HepG2 (cell line): ENCODE results near the gene ELFN1. TPM values are rescaled to one million over a fixed set of nuclear protein-coding genes. Genes with fewer than 3 reads are reported as not detected.

Experiments used
- CC2D1A ChIP-seq: sonication (generic); formaldehyde crosslinking; IDR thresholded peaks from 2 replicates; pipeline ENCODE4 v1.8.1; 2023; ENCODE audit warnings: mild to moderate bottlenecking, missing genetic modification reagents
- FOXP1 ChIP-seq, 2 experiments: fragments of 450-650 bp in 1 of 2; IDR thresholded peaks; 2 replicates each; pipeline ENCODE4 v1.6.1; 2017 to 2018; ENCODE audit warnings: antibody characterized with exemption in 1 of 2
- HNRNPLL ChIP-seq: fragments of 200-400 bp; formaldehyde crosslinking; IDR thresholded peaks from 2 replicates; pipeline ENCODE4 v1.6.1; 2017; ENCODE audit warnings: mild to moderate bottlenecking, low read depth, low read length; ENCODE audit not compliant: poor library complexity, severe bottlenecking
- MATR3 ChIP-seq: sonication (generic); formaldehyde crosslinking; IDR thresholded peaks from 2 replicates; pipeline ENCODE4 v1.4.0; 2020; ENCODE audit warnings: missing genetic modification reagents
- MBD4 ChIP-seq: IDR thresholded peaks from 2 replicates; pipeline ENCODE4 v1.6.1; 2012; ENCODE audit warnings: low read length, inconsistent platforms, borderline replicate concordance
- NAIF1 ChIP-seq: sonication (generic); formaldehyde crosslinking; IDR thresholded peaks from 2 replicates; pipeline ENCODE4 v1.5.0; 2020; ENCODE audit warnings: mild to moderate bottlenecking, missing genetic modification reagents, borderline replicate concordance
- NFE2L2 ChIP-seq: fragments of 150-350 bp; IDR thresholded peaks from 2 replicates; pipeline ENCODE4 v1.6.1; 2014; ENCODE audit warnings: low read length
- PCBP2 ChIP-seq: fragments of 200-400 bp; formaldehyde crosslinking; optimal IDR thresholded peaks from 2 replicates; pipeline ENCODE3; 2018; ENCODE audit warnings: low read length, low read depth; ENCODE audit not compliant: poor library complexity, severe bottlenecking
- SALL2 ChIP-seq: sonication (generic); formaldehyde crosslinking; IDR thresholded peaks from 2 replicates; pipeline ENCODE4 v1.8.1; 2023; ENCODE audit warnings: mild to moderate bottlenecking, missing genetic modification reagents, inconsistent platforms
- TOE1 ChIP-seq: sonication (generic); formaldehyde crosslinking; IDR thresholded peaks from 2 replicates; pipeline ENCODE4 v1.4.0; 2020; ENCODE audit warnings: mild to moderate bottlenecking, missing genetic modification reagents
- ZNF317 ChIP-seq: sonication (generic); formaldehyde crosslinking; IDR thresholded peaks from 2 replicates; pipeline ENCODE4 v1.5.0; 2020; ENCODE audit warnings: mild to moderate bottlenecking, missing genetic modification reagents
- polyA plus RNA-seq, 8 experiments: library from polyadenylated mRNA; depleted of rRNA in 3 of 8; stranded (reverse) in 7 of 8; unstranded in 1 of 8; fragments of >200 nt; fragmentation: Illumina TruSeq in 4 of 8; extraction: Trizol in 4 of 8; gene quantifications; 2 replicates each; pipeline versions ENCODE4 v1.2.1 to v1.2.3, GENCODE V29; 2011 to 2016; ENCODE audit warnings: low read depth in 4 of 8, missing spikeins in 1 of 8, mixed read lengths in 1 of 8; ENCODE audit not compliant: insufficient read depth in 1 of 8
- total RNA-seq, 5 experiments: library from RNA; depleted of rRNA; stranded (reverse); fragments of >200 nt; fragmentation: Illumina TruSeq; extraction: Trizol; gene quantifications; 2 replicates each; pipeline ENCODE4 v1.2.3, GENCODE V29; 2016; ENCODE audit warnings: low read depth in 1 of 5
- TF ChIP-seq, protein P1 (sequence below), 2 experiments: sonication (generic) in 1 of 2; formaldehyde crosslinking in 1 of 2; IDR thresholded peaks; 2 replicates each; pipeline versions ENCODE4 v1.4.0 to v1.6.1; 2016 to 2020; ENCODE audit warnings: borderline replicate concordance in 1 of 2, low read depth in 1 of 2, mild to moderate bottlenecking in 1 of 2, missing genetic modification reagents in 1 of 2
- TF ChIP-seq, protein P2 (sequence below): sonication (generic); formaldehyde crosslinking; IDR thresholded peaks from 2 replicates; pipeline ENCODE4 v1.4.0; 2020; ENCODE audit warnings: missing genetic modification reagents, low read depth, mild to moderate bottlenecking, borderline replicate concordance
- TF ChIP-seq, protein P3 (sequence below): sonication (generic); formaldehyde crosslinking; IDR thresholded peaks from 2 replicates; pipeline ENCODE4 v1.8.0; 2022; ENCODE audit warnings: low read depth, missing genetic modification reagents
- TF ChIP-seq, protein P4 (sequence below): sonication (generic); formaldehyde crosslinking; IDR thresholded peaks from 2 replicates; pipeline ENCODE4 v1.4.0; 2020; ENCODE audit warnings: missing genetic modification reagents, borderline replicate concordance

ELFN1 gene
- total and polyA plus RNA-seq, 2 of the 13 experiments (the other 11 are each of a cell fraction or from before 2014, with no cell fraction given): 0.13 to 0.18 TPM

DNA sequence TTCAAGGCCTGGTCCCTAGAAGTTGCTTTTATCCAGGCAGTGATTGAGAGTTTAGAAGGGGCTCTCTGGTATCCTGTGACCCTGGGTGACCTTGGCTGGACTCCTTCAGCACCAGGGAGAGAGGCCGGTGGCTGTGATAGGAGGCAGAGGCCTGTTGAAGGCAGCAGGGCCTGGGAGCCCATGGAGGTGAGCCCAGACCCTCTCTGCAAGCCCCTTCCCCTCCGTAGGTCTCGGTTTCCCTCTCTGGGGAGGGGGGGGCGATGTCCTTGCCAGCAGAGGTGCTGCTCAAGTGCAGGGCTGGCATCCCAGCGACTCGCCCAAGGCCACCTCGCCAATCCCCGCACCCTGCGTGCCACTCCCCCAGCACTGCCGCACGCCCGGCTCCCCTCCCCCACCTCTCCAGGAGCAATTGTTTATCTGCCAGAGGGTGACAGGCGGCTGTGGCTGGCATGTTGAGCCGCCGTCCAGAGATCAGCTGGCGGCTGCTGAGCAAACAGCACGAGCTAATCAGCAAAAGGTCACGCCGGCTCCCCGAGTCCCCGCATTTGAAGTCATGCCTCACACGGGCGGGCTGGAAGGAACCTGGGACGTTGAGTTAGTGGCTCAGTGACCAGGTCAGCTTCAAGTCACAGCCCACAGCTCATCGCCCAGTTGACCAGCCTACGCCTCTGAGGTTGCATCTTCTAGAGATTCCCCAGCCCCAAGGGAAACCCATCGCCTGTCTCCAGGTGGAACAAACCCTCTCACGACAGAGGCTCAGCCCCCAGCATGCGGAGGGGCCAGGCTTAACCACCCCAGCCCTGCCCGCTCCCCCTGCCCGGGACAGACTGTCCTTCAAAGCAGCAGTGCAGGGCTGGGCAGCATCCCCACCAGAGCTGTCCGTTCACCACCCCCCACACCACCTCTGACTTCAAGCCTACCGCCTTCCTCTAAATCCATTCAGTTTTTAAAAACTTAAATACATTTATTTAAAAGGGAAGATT is 43.7 kb downstream of the ELFN1 start (continued):
- TF ChIP-seq MATR3 (no peak), NAIF1 (CRISPR knock-in tag) (peak; percentile 72; the same call in 1 of the 2 replicates), ZNF317 (CRISPR knock-in tag) (peak; percentile 90), NFE2L2 (no peak), FOXP1 (IDR thresholded peaks at IDR 0.05) (peak; percentile 74), FOXP1 (CRISPR knock-in tag; IDR thresholded peaks at IDR 0.05) (peak; percentile 96), TOE1 (CRISPR knock-in tag) (0 out of 2 replicates have a peak, but pooled peaks have one; percentile 13), PCBP2 (no peak), MBD4 (no peak), CC2D1A (no peak), SALL2 (CRISPR knock-in tag) (peak; percentile 97), HNRNPLL (peak; percentile 56)
- TF ChIP-seq, protein P1, sequence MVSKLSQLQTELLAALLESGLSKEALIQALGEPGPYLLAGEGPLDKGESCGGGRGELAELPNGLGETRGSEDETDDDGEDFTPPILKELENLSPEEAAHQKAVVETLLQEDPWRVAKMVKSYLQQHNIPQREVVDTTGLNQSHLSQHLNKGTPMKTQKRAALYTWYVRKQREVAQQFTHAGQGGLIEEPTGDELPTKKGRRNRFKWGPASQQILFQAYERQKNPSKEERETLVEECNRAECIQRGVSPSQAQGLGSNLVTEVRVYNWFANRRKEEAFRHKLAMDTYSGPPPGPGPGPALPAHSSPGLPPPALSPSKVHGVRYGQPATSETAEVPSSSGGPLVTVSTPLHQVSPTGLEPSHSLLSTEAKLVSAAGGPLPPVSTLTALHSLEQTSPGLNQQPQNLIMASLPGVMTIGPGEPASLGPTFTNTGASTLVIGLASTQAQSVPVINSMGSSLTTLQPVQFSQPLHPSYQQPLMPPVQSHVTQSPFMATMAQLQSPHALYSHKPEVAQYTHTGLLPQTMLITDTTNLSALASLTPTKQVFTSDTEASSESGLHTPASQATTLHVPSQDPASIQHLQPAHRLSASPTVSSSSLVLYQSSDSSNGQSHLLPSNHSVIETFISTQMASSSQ (IDR thresholded peaks at IDR 0.05; ENCODE audit: low read depth): peak; percentile 61
- TF ChIP-seq, protein P1 (CRISPR knock-in tag; IDR thresholded peaks at IDR 0.05; ENCODE audit: borderline replicate concordance): peak; percentile 89
- TF ChIP-seq, protein P2, sequence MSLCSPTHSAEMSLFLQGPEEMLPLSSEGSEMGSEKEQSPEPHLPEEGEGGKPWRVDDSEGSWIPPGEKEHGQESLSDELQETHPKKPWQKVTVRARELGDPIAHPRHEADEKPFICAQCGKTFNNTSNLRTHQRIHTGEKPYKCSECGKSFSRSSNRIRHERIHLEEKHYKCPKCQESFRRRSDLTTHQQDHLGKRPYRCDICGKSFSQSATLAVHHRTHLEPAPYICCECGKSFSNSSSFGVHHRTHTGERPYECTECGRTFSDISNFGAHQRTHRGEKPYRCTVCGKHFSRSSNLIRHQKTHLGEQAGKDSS: peak; percentile 92; the same call in 1 of the 2 replicates
- TF ChIP-seq, protein P3, sequence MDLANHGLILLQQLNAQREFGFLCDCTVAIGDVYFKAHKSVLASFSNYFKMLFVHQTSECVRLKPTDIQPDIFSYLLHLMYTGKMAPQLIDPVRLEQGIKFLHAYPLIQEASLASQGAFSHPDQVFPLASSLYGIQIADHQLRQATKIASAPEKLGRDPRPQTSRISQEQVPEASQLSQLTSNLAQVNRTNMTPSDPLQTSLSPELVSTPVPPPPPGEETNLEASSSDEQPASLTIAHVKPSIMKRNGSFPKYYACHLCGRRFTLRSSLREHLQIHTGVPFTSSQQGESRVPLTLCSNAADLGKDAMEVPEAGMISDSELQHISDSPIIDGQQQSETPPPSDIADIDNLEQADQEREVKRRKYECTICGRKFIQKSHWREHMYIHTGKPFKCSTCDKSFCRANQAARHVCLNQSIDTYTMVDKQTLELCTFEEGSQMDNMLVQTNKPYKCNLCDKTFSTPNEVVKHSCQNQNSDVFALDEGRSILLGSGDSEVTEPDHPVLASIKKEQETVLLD (CRISPR knock-in tag): peak; percentile 47; the same call in 1 of the 2 replicates
- TF ChIP-seq, protein P4, sequence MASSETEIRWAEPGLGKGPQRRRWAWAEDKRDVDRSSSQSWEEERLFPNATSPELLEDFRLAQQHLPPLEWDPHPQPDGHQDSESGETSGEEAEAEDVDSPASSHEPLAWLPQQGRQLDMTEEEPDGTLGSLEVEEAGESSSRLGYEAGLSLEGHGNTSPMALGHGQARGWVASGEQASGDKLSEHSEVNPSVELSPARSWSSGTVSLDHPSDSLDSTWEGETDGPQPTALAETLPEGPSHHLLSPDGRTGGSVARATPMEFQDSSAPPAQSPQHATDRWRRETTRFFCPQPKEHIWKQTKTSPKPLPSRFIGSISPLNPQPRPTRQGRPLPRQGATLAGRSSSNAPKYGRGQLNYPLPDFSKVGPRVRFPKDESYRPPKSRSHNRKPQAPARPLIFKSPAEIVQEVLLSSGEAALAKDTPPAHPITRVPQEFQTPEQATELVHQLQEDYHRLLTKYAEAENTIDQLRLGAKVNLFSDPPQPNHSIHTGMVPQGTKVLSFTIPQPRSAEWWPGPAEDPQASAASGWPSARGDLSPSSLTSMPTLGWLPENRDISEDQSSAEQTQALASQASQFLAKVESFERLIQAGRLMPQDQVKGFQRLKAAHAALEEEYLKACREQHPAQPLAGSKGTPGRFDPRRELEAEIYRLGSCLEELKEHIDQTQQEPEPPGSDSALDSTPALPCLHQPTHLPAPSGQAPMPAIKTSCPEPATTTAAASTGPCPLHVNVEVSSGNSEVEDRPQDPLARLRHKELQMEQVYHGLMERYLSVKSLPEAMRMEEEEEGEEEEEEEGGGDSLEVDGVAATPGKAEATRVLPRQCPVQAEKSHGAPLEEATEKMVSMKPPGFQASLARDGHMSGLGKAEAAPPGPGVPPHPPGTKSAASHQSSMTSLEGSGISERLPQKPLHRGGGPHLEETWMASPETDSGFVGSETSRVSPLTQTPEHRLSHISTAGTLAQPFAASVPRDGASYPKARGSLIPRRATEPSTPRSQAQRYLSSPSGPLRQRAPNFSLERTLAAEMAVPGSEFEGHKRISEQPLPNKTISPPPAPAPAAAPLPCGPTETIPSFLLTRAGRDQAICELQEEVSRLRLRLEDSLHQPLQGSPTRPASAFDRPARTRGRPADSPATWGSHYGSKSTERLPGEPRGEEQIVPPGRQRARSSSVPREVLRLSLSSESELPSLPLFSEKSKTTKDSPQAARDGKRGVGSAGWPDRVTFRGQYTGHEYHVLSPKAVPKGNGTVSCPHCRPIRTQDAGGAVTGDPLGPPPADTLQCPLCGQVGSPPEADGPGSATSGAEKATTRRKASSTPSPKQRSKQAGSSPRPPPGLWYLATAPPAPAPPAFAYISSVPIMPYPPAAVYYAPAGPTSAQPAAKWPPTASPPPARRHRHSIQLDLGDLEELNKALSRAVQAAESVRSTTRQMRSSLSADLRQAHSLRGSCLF (CRISPR knock-in tag): peak; percentile 73; the same call in 1 of the 2 replicates
